Epithelial cell of esophagus (primary cell): ENCODE measurements around the gene NKX1-2.

Experiments
- DNase-seq: peaks from one replicate; pipeline ENCODE4 v3.0.0; 2010; ENCODE audit warnings: low read depth
- H3K4me3 ChIP-seq: 2 replicates; pipeline ENCODE4 v1.5.1; 2011; ENCODE audit warnings: mild to moderate bottlenecking, low read length, control low read depth
- CTCF ChIP-seq: IDR thresholded peaks from 2 replicates; pipeline ENCODE4 v1.5.1; 2011; ENCODE audit warnings: low read depth, mild to moderate bottlenecking, low read length, control low read depth, inconsistent platforms; ENCODE audit not compliant: insufficient read depth; ENCODE audit errors: missing control alignments

The NKX1-2 gene

GRCh38 chr10:124425227-124425962 is 24.4 kb downstream of the NKX1-2 start:
- no peak for TF ChIP-seq CTCF
- no peak for DNase-seq
- H3K4me3 ChIP-seq, result no peak overlapping the region

- no peak for DNase-seq
- no peak for TF ChIP-seq CTCF
- no peak overlapping the region for H3K4me3 ChIP-seq
These were observed 26.0 kb downstream of the NKX1-2 start for GRCh38 chr10:124423813-124424212.

GRCh38 chr10:124422742-124423141 is 27.1 kb downstream of the NKX1-2 start:
- DNase-seq, result no peak
- no peak overlapping the region for H3K4me3 ChIP-seq
- TF ChIP-seq CTCF, result no peak

GRCh38 chr10:124420254-124420653 is 29.6 kb downstream of the NKX1-2 start:
- DNase-seq, result no peak
- no peak for TF ChIP-seq CTCF
- no peak overlapping the region for H3K4me3 ChIP-seq

GRCh38 chr10:124419635-124420034 is 30.2 kb downstream of the NKX1-2 start:
- no peak for DNase-seq
- no peak overlapping the region for H3K4me3 ChIP-seq
- TF ChIP-seq CTCF, result no peak

GRCh38 chr10:124418726-124419501 is 30.9 kb downstream of the NKX1-2 start, which contains the start of gene OAT:
Gene OAT (minus strand): TSS chr10:124418923. CDS start chr10:124412171, 6,752 bp downstream.
- TF ChIP-seq CTCF, result no peak
- peak; percentile 97 for DNase-seq
- H3K4me3 ChIP-seq, result peak within 1 kb of the TSS; percentile 69
